Glomerular visceral epithelial cell (primary cell): ENCODE results near the gene ANKRD40.

Source experiments
- DNase-seq: peaks from one replicate; pipeline ENCODE4 v3.0.0-alpha.2; 2016; ENCODE audit errors: extremely low spot score

ANKRD40 gene

GRCh38 chr17:50649042-50649908, 58.4 kb downstream of the ANKRD40 start:
- no peak for DNase-seq

GRCh38 chr17:50647187-50647586, 60.5 kb downstream of the ANKRD40 start:
- DNase-seq = no peak

- DNase-seq = no peak
Measured at GRCh38 chr17:50645748-50646682, 61.7 kb downstream of the ANKRD40 start.
